ENCODE results near the gene PHF21B. TPM values are rescaled to one million over a fixed set of nuclear protein-coding genes. Genes with fewer than 3 reads are reported as not detected.

Gene PHF21B
- total RNA-seq, 1 donor from 2014 or later = 6.7 TPM

DNA sequence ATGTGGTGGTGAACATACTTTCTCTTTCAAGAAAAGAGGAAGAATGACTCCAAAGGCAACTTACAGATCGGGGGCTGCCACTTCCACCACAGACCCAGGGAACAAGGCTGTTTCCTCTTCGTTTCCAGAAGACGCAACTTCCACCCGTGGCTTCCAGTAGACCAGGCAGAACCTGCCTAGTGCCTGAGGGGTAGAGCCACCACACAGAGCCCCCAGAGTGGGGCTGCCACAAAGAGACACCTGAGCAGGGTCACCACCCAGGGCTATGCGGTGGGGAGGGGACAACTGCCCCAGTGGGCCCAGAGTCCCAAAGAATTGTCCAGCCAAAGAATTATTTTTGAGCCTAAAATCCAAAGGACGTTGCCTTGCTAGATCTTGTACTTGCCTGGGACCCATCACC, 16.7 kb upstream of the PHF21B start:
- Mint-ChIP-seq H3K36me3 (no peaks in the 10 kb centered on the region), H3K4me3 (no peak overlapping the region), H3K4me1 (no peaks in the 10 kb centered on the region), H3K9me3 (no peaks in the 10 kb centered on the region), H3K27ac (no peak overlapping the region), H3K27me3 (ENCODE audit: insufficient read depth, low read depth) (peaks cover 16% of the 10 kb centered on the region)
- DNase-seq (ENCODE audit: low spot score) = no peak
- Histone ChIP-seq H3K36me3 (no peaks in the 10 kb centered on the region), H3F3A (ENCODE audit: low read depth) (no peaks in the 10 kb centered on the region), H3K4me2 (no peak overlapping the region), H3K9me3 (ENCODE audit: low read depth) (no peaks in the 10 kb centered on the region), H3K4me3 (no peak overlapping the region), H3K4me1 (no peaks in the 10 kb centered on the region), H2AFZ (replicated peaks) (no peak overlapping the region), H3K27ac (no peak overlapping the region), H3K27me3 (peaks cover 10% of the 10 kb centered on the region), H4K20me1 (ENCODE audit: low read depth) (no peaks in the 10 kb centered on the region), H3K9ac (no peak overlapping the region), H3K79me2 (ENCODE audit: low read depth) (no peaks in the 10 kb centered on the region)
- TF ChIP-seq EZH2phosphoT487 (IDR thresholded peaks at IDR 0.05) (no peak), EZH2 (IDR thresholded peaks at IDR 0.05) (no peak)
- TF ChIP-seq, protein P1, sequence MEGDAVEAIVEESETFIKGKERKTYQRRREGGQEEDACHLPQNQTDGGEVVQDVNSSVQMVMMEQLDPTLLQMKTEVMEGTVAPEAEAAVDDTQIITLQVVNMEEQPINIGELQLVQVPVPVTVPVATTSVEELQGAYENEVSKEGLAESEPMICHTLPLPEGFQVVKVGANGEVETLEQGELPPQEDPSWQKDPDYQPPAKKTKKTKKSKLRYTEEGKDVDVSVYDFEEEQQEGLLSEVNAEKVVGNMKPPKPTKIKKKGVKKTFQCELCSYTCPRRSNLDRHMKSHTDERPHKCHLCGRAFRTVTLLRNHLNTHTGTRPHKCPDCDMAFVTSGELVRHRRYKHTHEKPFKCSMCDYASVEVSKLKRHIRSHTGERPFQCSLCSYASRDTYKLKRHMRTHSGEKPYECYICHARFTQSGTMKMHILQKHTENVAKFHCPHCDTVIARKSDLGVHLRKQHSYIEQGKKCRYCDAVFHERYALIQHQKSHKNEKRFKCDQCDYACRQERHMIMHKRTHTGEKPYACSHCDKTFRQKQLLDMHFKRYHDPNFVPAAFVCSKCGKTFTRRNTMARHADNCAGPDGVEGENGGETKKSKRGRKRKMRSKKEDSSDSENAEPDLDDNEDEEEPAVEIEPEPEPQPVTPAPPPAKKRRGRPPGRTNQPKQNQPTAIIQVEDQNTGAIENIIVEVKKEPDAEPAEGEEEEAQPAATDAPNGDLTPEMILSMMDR (IDR thresholded peaks at IDR 0.05) = no peak

DNA sequence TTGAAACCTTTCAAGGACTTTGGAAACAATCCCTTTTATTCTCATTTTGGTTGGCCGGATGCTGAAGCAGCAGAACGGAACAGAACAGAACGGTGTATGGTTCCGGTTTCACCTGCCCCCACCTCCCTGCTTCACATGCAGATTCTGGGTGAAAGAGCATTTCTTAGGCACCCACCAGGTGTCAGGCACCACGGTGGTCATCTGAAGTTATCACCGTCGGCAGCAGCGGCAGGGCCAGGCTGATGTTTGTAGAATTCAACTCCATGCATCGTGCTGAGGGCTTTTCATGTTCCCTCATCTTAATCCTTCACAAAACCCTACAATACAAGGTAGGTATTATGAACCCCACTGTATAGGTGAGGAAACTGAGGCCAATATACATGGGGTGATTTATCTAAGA, 13.6 kb upstream of the PHF21B start:
- TF ChIP-seq EZH2 (IDR thresholded peaks at IDR 0.05) (no peak), EZH2phosphoT487 (IDR thresholded peaks at IDR 0.05) (no peak)
- TF ChIP-seq, protein P1 (IDR thresholded peaks at IDR 0.05) = no peak
- Mint-ChIP-seq H3K4me1 (no peaks in the 10 kb centered on the region), H3K27me3 (ENCODE audit: insufficient read depth, low read depth) (peaks cover 13% of the 10 kb centered on the region), H3K9me3 (no peaks in the 10 kb centered on the region), H3K27ac (no peak overlapping the region), H3K36me3 (no peaks in the 10 kb centered on the region), H3K4me3 (no peak overlapping the region)
- Histone ChIP-seq H3K9me3 (ENCODE audit: low read depth) (no peaks in the 10 kb centered on the region), H3K9ac (no peak overlapping the region), H3K4me3 (no peak overlapping the region), H3K79me2 (ENCODE audit: low read depth) (no peaks in the 10 kb centered on the region), H3F3A (ENCODE audit: low read depth) (no peaks in the 10 kb centered on the region), H4K20me1 (ENCODE audit: low read depth) (no peaks in the 10 kb centered on the region), H3K27ac (no peak overlapping the region), H3K4me2 (no peak overlapping the region), H3K4me1 (no peaks in the 10 kb centered on the region), H2AFZ (replicated peaks) (no peak overlapping the region), H3K36me3 (no peaks in the 10 kb centered on the region), H3K27me3 (peaks cover 10% of the 10 kb centered on the region)
- DNase-seq (ENCODE audit: low spot score) = no peak

DNA sequence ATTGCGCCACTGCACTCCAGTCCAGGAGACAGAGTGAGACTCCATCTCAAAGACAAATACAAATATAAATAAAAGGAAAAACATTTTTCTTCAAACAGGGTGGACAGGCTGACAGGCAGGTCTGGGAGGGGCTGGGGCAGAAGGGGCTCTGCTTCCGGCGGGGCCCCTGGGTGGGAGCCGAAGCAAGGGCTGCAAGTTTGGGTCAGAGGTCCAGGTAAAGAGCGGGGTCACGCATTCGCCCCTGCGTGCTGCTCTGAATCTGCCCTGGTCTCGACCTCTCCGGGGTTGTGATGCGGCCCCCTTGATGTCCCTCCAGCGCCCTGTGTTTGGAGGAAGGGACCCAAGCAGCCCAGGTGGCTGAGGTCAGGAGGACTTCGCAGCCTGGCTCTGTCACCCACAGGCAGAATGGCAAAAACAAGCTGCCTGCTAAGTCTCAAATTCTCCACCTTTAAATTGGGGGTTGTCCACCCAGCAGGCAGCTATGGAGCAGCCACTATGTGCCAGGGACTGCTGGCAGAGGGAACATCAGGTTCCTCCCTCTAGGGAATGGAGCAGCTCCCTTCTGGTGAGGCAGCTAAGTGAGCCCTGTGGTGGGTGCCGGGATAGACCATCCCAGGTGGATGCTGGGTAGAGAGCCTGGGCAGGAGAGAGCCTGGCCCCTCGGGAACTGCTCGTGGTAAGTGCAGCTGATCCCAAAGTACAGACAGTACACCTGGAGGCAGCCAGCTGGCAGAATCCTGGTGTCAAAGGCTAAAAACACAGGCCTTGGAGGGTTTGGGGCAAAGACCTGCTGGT, 10.3 kb upstream of the PHF21B start:
- H3K4me3 ChIP-seq = no peak overlapping the region
- H3F3A ChIP-seq (ENCODE audit: low read depth) = no peaks in the 10 kb centered on the region
- H3K9ac ChIP-seq = no peak overlapping the region
- no peak overlapping the region for H3K27ac ChIP-seq
- peaks cover 10% of the 10 kb centered on the region for H3K27me3 ChIP-seq
- H3K79me2 ChIP-seq (ENCODE audit: low read depth) = no peaks in the 10 kb centered on the region
- H3K4me3 Mint-ChIP-seq = no peak overlapping the region
- H3K36me3 Mint-ChIP-seq = no peaks in the 10 kb centered on the region
- H3K4me1 ChIP-seq = no peaks in the 10 kb centered on the region
- no peaks in the 10 kb centered on the region for H3K9me3 ChIP-seq (ENCODE audit: low read depth)
- H2AFZ ChIP-seq (replicated peaks) = no peak overlapping the region
- H4K20me1 ChIP-seq (ENCODE audit: low read depth) = no peaks in the 10 kb centered on the region
- H3K27me3 Mint-ChIP-seq (ENCODE audit: insufficient read depth, low read depth) = peaks cover 17% of the 10 kb centered on the region
- DNase-seq (ENCODE audit: low spot score) = no peak
- no peak overlapping the region for H3K27ac Mint-ChIP-seq
- no peaks in the 10 kb centered on the region for H3K9me3 Mint-ChIP-seq
- TF ChIP-seq, protein P1 (IDR thresholded peaks at IDR 0.05) = no peak
- TF ChIP-seq EZH2phosphoT487 (IDR thresholded peaks at IDR 0.05) (no peak), EZH2 (IDR thresholded peaks at IDR 0.05) (no peak)
- H3K4me1 Mint-ChIP-seq = no peaks in the 10 kb centered on the region
- H3K36me3 ChIP-seq = no peaks in the 10 kb centered on the region
- H3K4me2 ChIP-seq = no peak overlapping the region

All from neural progenitor cell (in vitro differentiated cells).